OCI-LY1 (cell line): ENCODE results near the gene CBLB.

Experiments used
- H2AFZ ChIP-seq: fragments of 200-600 bp; sonication (generic), shearing (Covaris generic); 2 replicates; pipeline ENCODE4 v1.6.0; 2014; ENCODE audit warnings: antibody characterized with exemption, mild to moderate bottlenecking, low read length
- H3F3A ChIP-seq: fragments of 200-600 bp; sonication (generic), shearing (Covaris generic); 2 replicates; pipeline ENCODE4 v1.6.0; 2014; ENCODE audit warnings: mild to moderate bottlenecking, antibody characterized with exemption, low read length, moderate library complexity; ENCODE audit not compliant: insufficient read depth
- H3K27ac ChIP-seq: fragments of 200-600 bp; sonication (generic); 2 replicates; pipeline ENCODE4 v1.5.1; 2014; ENCODE audit warnings: low read length, mixed run types, mild to moderate bottlenecking, low read depth; ENCODE audit not compliant: poor library complexity, severe bottlenecking
- H3K27me3 ChIP-seq: fragments of 200-600 bp; sonication (generic); 2 replicates; pipeline ENCODE4 v1.6.0; 2014; ENCODE audit warnings: antibody characterized with exemption, mild to moderate bottlenecking, low read length, moderate library complexity; ENCODE audit not compliant: insufficient read depth
- H3K36me3 ChIP-seq: fragments of 200-600 bp; sonication (generic); 2 replicates; pipeline ENCODE4 v1.6.1; 2014; ENCODE audit warnings: mild to moderate bottlenecking, antibody characterized with exemption, low read length, moderate library complexity, mixed read lengths; ENCODE audit not compliant: insufficient read depth
- H3K4me1 ChIP-seq: fragments of 200-600 bp; sonication (generic); 2 replicates; pipeline ENCODE4 v1.5.1; 2014; ENCODE audit warnings: mild to moderate bottlenecking, low read length, moderate library complexity; ENCODE audit not compliant: insufficient read depth, severe bottlenecking
- H3K4me2 ChIP-seq: fragments of 200-600 bp; sonication (generic), shearing (Covaris generic); 2 replicates; pipeline ENCODE4 v1.6.1; 2014; ENCODE audit warnings: low read length
- H3K4me3 ChIP-seq: fragments of 200-600 bp; sonication (generic); 2 replicates; pipeline ENCODE4 v1.5.1; 2014; ENCODE audit warnings: low read length, low read depth, mild to moderate bottlenecking, mixed read lengths; ENCODE audit not compliant: poor library complexity, severe bottlenecking
- H3K79me2 ChIP-seq: fragments of 200-600 bp; shearing (Covaris generic); 2 replicates; pipeline ENCODE4 v1.6.1; 2016; ENCODE audit warnings: mixed run types, low read length, mixed read lengths; ENCODE audit not compliant: insufficient read depth
- H3K9ac ChIP-seq: fragments of 200-600 bp; sonication (generic), shearing (Covaris generic); 2 replicates; pipeline ENCODE4 v1.6.1; 2014; ENCODE audit warnings: mild to moderate bottlenecking, low read length, mixed read lengths
- H3K9me2 ChIP-seq: fragments of 200-600 bp; sonication (generic), shearing (Covaris generic); 2 replicates; pipeline ENCODE4 v1.6.1; 2014; ENCODE audit warnings: low read depth, mild to moderate bottlenecking, low read length, mixed read lengths
- H3K9me3 ChIP-seq: fragments of 200-600 bp; shearing (Covaris generic); 2 replicates; pipeline ENCODE4 v1.6.1; 2014; ENCODE audit warnings: low read length, mixed read lengths
- H4K20me1 ChIP-seq: fragments of 200-600 bp; sonication (generic), shearing (Covaris generic); 2 replicates; pipeline ENCODE4 v1.6.0; 2016; ENCODE audit warnings: mild to moderate bottlenecking, low read length; ENCODE audit not compliant: insufficient read depth
- EZH2 ChIP-seq: fragments of 200-600 bp; sonication (generic), shearing (Covaris generic); IDR thresholded peaks from 2 replicates; pipeline ENCODE4 v1.8.0; 2017; ENCODE audit warnings: borderline replicate concordance, mixed run types, mild to moderate bottlenecking, antibody characterized with exemption, low read length, moderate library complexity, mixed read lengths
- TF ChIP-seq, protein P1 (sequence below): fragments of 200-600 bp; sonication (generic), shearing (Covaris generic); IDR thresholded peaks from 2 replicates; pipeline ENCODE4 v1.5.1; 2017; ENCODE audit warnings: mild to moderate bottlenecking, antibody characterized with exemption, low read length, moderate library complexity, mixed read lengths

The CBLB gene

DNA sequence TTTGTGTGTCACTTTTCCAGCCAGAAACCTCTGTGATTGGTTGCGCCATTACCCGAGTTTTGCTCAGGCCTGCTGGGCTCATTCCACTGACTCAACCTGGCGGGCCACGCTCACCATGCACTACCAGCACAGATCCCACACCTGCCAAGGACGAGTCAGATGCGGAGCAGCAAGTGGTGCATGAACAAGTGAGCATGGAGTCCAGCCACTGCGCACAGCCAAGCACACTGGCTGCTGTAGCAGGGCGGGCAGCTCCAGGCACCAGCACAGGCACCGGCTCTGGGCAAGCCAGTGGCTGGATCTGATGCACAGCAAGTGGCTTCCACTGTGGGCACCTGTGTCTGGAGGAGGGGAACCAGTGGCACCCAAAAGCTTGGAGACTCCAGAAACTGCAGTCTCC, 110.4 kb downstream of the CBLB start:
- no peaks in the 10 kb centered on the region for H3K79me2 ChIP-seq
- H2AFZ ChIP-seq, result no peak overlapping the region
- H3K9ac ChIP-seq, result no peak overlapping the region
- no peaks in the 10 kb centered on the region for H3K27me3 ChIP-seq
- H3K4me3 ChIP-seq, result no peak overlapping the region
- peaks cover 22% of the 10 kb centered on the region for H3K4me1 ChIP-seq
- H3K9me2 ChIP-seq, result no peaks in the 10 kb centered on the region
- no peaks in the 10 kb centered on the region for H3F3A ChIP-seq
- no peaks in the 10 kb centered on the region for H4K20me1 ChIP-seq
- H3K9me3 ChIP-seq, result peaks cover 19% of the 10 kb centered on the region
- H3K4me2 ChIP-seq, result no peak overlapping the region
- TF ChIP-seq, protein P1, sequence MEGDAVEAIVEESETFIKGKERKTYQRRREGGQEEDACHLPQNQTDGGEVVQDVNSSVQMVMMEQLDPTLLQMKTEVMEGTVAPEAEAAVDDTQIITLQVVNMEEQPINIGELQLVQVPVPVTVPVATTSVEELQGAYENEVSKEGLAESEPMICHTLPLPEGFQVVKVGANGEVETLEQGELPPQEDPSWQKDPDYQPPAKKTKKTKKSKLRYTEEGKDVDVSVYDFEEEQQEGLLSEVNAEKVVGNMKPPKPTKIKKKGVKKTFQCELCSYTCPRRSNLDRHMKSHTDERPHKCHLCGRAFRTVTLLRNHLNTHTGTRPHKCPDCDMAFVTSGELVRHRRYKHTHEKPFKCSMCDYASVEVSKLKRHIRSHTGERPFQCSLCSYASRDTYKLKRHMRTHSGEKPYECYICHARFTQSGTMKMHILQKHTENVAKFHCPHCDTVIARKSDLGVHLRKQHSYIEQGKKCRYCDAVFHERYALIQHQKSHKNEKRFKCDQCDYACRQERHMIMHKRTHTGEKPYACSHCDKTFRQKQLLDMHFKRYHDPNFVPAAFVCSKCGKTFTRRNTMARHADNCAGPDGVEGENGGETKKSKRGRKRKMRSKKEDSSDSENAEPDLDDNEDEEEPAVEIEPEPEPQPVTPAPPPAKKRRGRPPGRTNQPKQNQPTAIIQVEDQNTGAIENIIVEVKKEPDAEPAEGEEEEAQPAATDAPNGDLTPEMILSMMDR, result no peak
- no peak for TF ChIP-seq EZH2
- H3K27ac ChIP-seq, result no peak overlapping the region
- H3K36me3 ChIP-seq, result peaks cover 69% of the 10 kb centered on the region

DNA sequence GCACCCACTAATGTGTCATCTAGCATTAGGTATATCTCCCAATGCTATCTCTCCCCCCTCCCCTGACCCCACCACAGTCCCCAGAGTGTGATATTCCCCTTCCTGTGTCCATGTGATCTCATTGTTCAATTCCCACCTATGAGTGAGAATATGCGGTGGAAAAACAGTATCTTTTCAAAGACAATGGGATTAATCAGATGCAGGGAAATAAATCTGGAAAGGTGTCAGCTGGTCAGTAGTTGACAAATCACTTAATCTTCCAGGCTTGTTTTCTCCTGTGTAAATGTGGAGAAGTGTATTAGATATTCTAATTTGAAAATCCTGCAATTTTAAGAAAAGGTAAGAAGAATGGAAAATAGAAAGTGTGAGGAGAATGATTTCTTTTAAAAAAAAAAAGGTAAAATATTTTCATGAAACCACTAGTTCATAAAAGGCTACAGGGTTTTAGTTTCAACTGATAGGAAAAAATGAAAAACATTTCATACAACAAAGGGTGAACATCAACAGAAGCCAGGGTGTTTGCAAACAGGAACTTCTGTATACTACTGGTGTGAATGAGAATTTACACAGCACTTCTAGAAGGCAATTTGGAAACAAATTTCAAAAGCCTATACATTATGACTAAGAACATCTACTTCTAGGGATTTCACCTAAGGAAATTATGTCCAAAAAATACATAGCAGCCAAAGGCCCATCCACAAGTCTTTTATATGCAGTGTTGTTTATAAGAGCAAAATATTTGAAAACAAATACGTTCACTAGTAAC, 113.5 kb downstream of the CBLB start:
- Histone ChIP-seq H3K79me2 (no peaks in the 10 kb centered on the region), H3K9me3 (peaks cover 14% of the 10 kb centered on the region)

DNA sequence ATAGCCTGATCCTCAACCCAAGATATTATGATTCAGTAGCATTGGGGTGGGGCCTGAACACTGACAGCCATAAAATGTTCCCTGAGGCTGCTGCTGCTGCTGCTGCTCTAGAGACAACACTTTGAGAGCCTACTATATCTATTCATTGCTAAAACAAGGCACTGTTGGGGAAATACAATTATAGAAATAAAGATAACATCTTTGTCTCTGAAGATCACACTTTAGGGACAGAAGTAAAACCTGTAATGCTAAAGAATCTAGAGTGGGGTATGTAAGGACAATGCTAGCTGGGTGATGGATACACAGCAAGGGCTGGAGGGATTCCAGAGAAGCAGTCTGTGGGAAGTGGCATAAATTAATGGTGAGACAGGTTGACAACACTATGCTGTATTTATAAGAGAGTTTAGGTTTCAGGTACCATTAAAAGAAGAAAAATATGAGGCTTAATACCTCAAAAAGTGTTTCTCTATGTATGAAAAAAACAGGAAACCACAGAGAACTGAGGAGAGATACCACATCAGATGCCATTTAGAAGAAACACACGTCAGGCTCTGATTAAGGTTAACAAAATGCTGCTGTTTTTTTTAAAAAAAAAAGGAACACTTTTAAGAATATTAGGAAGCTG, 115.9 kb downstream of the CBLB start:
- TF ChIP-seq, protein P1, result no peak
- TF ChIP-seq EZH2, result no peak
- peak overlapping the region; percentile 46 for H3K9ac ChIP-seq
- no peaks in the 10 kb centered on the region; the same call in 1 of the 2 replicates for H3K9me3 ChIP-seq
- H3F3A ChIP-seq, result no peaks in the 10 kb centered on the region
- H3K4me1 ChIP-seq, result peaks cover 37% of the 10 kb centered on the region
- no peaks in the 10 kb centered on the region for H3K27me3 ChIP-seq
- no peaks in the 10 kb centered on the region for H3K9me2 ChIP-seq
- H3K79me2 ChIP-seq, result no peaks in the 10 kb centered on the region
- H3K4me2 ChIP-seq, result peak overlapping the region; percentile 57
- no peak overlapping the region for H2AFZ ChIP-seq
- peak overlapping the region; percentile 91 for H3K27ac ChIP-seq
- H4K20me1 ChIP-seq, result no peaks in the 10 kb centered on the region
- peaks cover 27% of the 10 kb centered on the region for H3K36me3 ChIP-seq
- no peak overlapping the region for H3K4me3 ChIP-seq

More for the DNA sequence above, 113.5 kb downstream of the CBLB start:
- H3K9ac ChIP-seq, result no peak overlapping the region
- no peak overlapping the region for H3K4me2 ChIP-seq
- peak overlapping the region; percentile 29 for H3K27ac ChIP-seq
- H3K4me3 ChIP-seq, result no peak overlapping the region
- H3K9me2 ChIP-seq, result no peaks in the 10 kb centered on the region
- no peaks in the 10 kb centered on the region for H4K20me1 ChIP-seq
- TF ChIP-seq, protein P1, result no peak
- TF ChIP-seq EZH2, result no peak
- no peaks in the 10 kb centered on the region for H3F3A ChIP-seq
- H2AFZ ChIP-seq, result no peak overlapping the region
- no peaks in the 10 kb centered on the region for H3K27me3 ChIP-seq
- H3K4me1 ChIP-seq, result peaks cover 37% of the 10 kb centered on the region
- H3K36me3 ChIP-seq, result peaks cover 51% of the 10 kb centered on the region
